Measurements from ENCODE around the gene GPRC5C.

DNA sequence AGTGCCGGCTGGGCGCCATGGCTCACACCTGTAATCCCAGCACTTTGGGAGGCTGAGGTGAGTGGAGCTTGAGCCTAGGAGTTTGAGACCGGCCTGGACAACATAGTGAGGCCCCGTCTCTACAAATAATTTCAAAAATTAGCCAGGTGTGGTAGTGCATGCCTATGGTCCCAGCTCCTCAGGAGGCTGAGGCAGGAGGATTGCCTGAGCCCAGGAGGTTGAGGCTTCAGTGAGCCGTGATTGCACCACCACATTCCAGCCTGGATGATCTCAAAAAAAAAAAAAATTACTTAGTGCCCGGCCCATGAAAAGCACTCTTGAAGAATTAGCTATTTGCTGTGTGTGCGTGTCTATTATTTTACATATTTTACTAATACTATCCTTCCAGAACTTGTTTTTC, 9.6 kb downstream of the GPRC5C start:
- TF ChIP-seq, protein P1, sequence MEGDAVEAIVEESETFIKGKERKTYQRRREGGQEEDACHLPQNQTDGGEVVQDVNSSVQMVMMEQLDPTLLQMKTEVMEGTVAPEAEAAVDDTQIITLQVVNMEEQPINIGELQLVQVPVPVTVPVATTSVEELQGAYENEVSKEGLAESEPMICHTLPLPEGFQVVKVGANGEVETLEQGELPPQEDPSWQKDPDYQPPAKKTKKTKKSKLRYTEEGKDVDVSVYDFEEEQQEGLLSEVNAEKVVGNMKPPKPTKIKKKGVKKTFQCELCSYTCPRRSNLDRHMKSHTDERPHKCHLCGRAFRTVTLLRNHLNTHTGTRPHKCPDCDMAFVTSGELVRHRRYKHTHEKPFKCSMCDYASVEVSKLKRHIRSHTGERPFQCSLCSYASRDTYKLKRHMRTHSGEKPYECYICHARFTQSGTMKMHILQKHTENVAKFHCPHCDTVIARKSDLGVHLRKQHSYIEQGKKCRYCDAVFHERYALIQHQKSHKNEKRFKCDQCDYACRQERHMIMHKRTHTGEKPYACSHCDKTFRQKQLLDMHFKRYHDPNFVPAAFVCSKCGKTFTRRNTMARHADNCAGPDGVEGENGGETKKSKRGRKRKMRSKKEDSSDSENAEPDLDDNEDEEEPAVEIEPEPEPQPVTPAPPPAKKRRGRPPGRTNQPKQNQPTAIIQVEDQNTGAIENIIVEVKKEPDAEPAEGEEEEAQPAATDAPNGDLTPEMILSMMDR (conservative IDR thresholded peaks at IDR 0.05) = no peak
- no peak for TF ChIP-seq ZFX (IDR thresholded peaks at IDR 0.05)
